A549 (cell line): ENCODE data around the gene SWI5. TPM values are rescaled to one million over a fixed set of nuclear protein-coding genes. Genes with fewer than 3 reads are reported as not detected.

Experiments used
- ATAC-seq, 2 experiments: fragments of 200-7000 bp in 1 of 2; fragments of >200 bp in 1 of 2; cut with Nextera tagmentation in 1 of 2; cut with Tn5 transposase in 1 of 2; 3 replicates each; pipeline versions ENCODE4 v1.8.0 to v1.9.1; 2018 to 2020; ENCODE audit warnings: mild to moderate bottlenecking in 1 of 2, moderate library complexity in 1 of 2
- CTCF ChIA-PET: fragments of 300-600 bp; sonication (Branson Sonifier 250); formaldehyde crosslinking; extraction: SDS; loops from one replicate; lab custom pipeline; 2021; ENCODE audit warnings: antibody characterized with exemption, inconsistent platforms; lab: Yijun Ruan, JAX
- POLR2A ChIA-PET: fragments of 350-600 bp; formaldehyde crosslinking; extraction: SDS; loops from one replicate; lab custom pipeline; 2021; ENCODE audit warnings: antibody characterized with exemption, inconsistent platforms; lab: Yijun Ruan, JAX
- DNase-seq, 2 experiments: peaks; one replicate each; pipeline versions ENCODE4 v3.0.0 to v3.0.0-alpha.2; 2011 to 2016; ENCODE audit warnings: low read depth in 1 of 2, low spot score in 1 of 2
- FAIRE-seq: peaks from 2 replicates; lab custom pipeline; 2011; peaks lifted over from hg19 to GRCh38; lab: Jason Lieb, UNC
- H3K27ac ChIP-seq, 2 experiments: fragments of >200 bp; sonication (Bioruptor Twin); formaldehyde crosslinking; 3 replicates each; pipeline ENCODE4 v1.5.1; 2016 to 2017
- H3K4me1 ChIP-seq: fragments of >200 bp; sonication (Bioruptor Twin); formaldehyde crosslinking; 3 replicates; pipeline ENCODE4 v1.6.1; 2016
- H3K4me2 ChIP-seq: fragments of >200 bp; sonication (Bioruptor Twin); formaldehyde crosslinking; 3 replicates; pipeline ENCODE4 v1.6.1; 2016
- H3K4me3 ChIP-seq: fragments of >200 bp; sonication (Bioruptor Twin); formaldehyde crosslinking; 3 replicates; pipeline ENCODE4 v1.5.1; 2016
- H3K9me3 ChIP-seq: fragments of >200 bp; sonication (Bioruptor Twin); formaldehyde crosslinking; 3 replicates; pipeline ENCODE4 v1.6.1; 2016
- ATOH8 ChIP-seq: fragments of 250-450 bp; sonication (Bioruptor Pico); IDR thresholded peaks from 2 replicates; pipeline ENCODE4 v1.5.0; 2020; ENCODE audit warnings: low read depth, mild to moderate bottlenecking, moderate library complexity
- CBX8 ChIP-seq: fragments of 200-600 bp; sonication (generic); IDR thresholded peaks from 2 replicates; pipeline ENCODE4 v1.6.1; 2016
- CHD4 ChIP-seq: fragments of 200-600 bp; sonication (generic); IDR thresholded peaks from 2 replicates; pipeline ENCODE4 v1.6.1; 2016; ENCODE audit warnings: antibody characterized with exemption, mild to moderate bottlenecking, borderline replicate concordance
- CTCF ChIP-seq: fragments of >200 bp; sonication (Bioruptor Twin); formaldehyde crosslinking; IDR thresholded peaks from 3 replicates; pipeline ENCODE4 v1.5.1; 2016
- EHF ChIP-seq: fragments of 250-450 bp; sonication (Bioruptor Pico); IDR thresholded peaks from 2 replicates; pipeline ENCODE4 v1.5.0; 2020; ENCODE audit warnings: mild to moderate bottlenecking
- EHMT2 ChIP-seq: fragments of 200-600 bp; sonication (generic); IDR thresholded peaks from 2 replicates; pipeline ENCODE4 v1.6.1; 2016; ENCODE audit warnings: antibody characterized with exemption, low read depth, mild to moderate bottlenecking, moderate library complexity
- FOSL2 ChIP-seq, 2 experiments: fragments of 450-650 bp in 1 of 2; fragments of >200 bp in 1 of 2; sonication (Bioruptor Twin) in 1 of 2; formaldehyde crosslinking; IDR thresholded peaks; 2 replicates each; pipeline versions ENCODE4 v1.5.0 to v1.6.1; 2016 to 2020; ENCODE audit warnings: mild to moderate bottlenecking in 1 of 2, moderate library complexity in 1 of 2
- FOXS1 ChIP-seq: fragments of 250-450 bp; sonication (Bioruptor Pico); IDR thresholded peaks from 2 replicates; pipeline ENCODE4 v1.5.0; 2020; ENCODE audit warnings: mild to moderate bottlenecking, moderate library complexity
- GATA3 ChIP-seq: IDR thresholded peaks from 2 replicates; pipeline ENCODE4 v1.6.1; 2012; ENCODE audit warnings: borderline replicate concordance
- HDAC2 ChIP-seq: fragments of 200-600 bp; sonication (generic); IDR thresholded peaks from 2 replicates; pipeline ENCODE4 v1.6.1; 2016
- HMGXB4 ChIP-seq: fragments of 250-450 bp; sonication (Bioruptor Pico); IDR thresholded peaks from 2 replicates; pipeline ENCODE4 v1.5.0; 2021; ENCODE audit warnings: mild to moderate bottlenecking, moderate library complexity, borderline replicate concordance
- HOXB13 ChIP-seq: fragments of 250-450 bp; sonication (Bioruptor Pico); IDR thresholded peaks from 2 replicates; pipeline ENCODE4 v1.5.0; 2020; ENCODE audit warnings: low read depth, mild to moderate bottlenecking, moderate library complexity
- HOXB5 ChIP-seq: fragments of 250-450 bp; sonication (Bioruptor Pico); IDR thresholded peaks from 2 replicates; pipeline ENCODE4 v1.5.0; 2020; ENCODE audit warnings: mild to moderate bottlenecking, moderate library complexity
- JUN ChIP-seq, 2 experiments: fragments of >200 bp; sonication (Bioruptor Twin); formaldehyde crosslinking; IDR thresholded peaks; 2 replicates in 1 of 2; 3 replicates in 1 of 2; pipeline ENCODE4 v1.6.1; 2016 to 2017
- NR3C1 ChIP-seq: fragments of >200 bp; sonication (Bioruptor Twin); formaldehyde crosslinking; IDR thresholded peaks from 3 replicates; pipeline ENCODE4 v1.6.1; 2017
- PBX3 ChIP-seq: IDR thresholded peaks from 2 replicates; pipeline ENCODE4 v1.6.1; 2012
- PHF8 ChIP-seq: fragments of 200-600 bp; sonication (generic); IDR thresholded peaks from 2 replicates; pipeline ENCODE4 v1.6.1; 2016; ENCODE audit warnings: low read depth, mild to moderate bottlenecking, antibody characterized with exemption, moderate library complexity, borderline replicate concordance
- POLR2AphosphoS2 ChIP-seq: conservative IDR thresholded peaks from 2 replicates; pipeline ENCODE4 v1.6.1; 2012; ENCODE audit warnings: low read length, improper control_type of control experiment, inconsistent platforms
- RAD21 ChIP-seq, 2 experiments: fragments of >200 bp in 1 of 2; sonication (Bioruptor Twin) in 1 of 2; formaldehyde crosslinking in 1 of 2; IDR thresholded peaks in 1 of 2; conservative IDR thresholded peaks in 1 of 2; 2 replicates in 1 of 2; 3 replicates in 1 of 2; pipeline ENCODE4 v1.6.1; 2012 to 2018; ENCODE audit warnings: inconsistent platforms in 1 of 2
- RFX5 ChIP-seq: fragments of 450-650 bp; IDR thresholded peaks from 2 replicates; pipeline ENCODE4 v1.7.1; 2014; ENCODE audit warnings: antibody characterized with exemption, mild to moderate bottlenecking, moderate library complexity
- USF2 ChIP-seq: fragments of 450-650 bp; IDR thresholded peaks from 2 replicates; pipeline ENCODE4 v1.6.1; 2014; ENCODE audit warnings: antibody characterized with exemption
- ZC3H11A ChIP-seq: fragments of 450-650 bp; IDR thresholded peaks from 2 replicates; pipeline ENCODE4 v1.6.1; 2014; ENCODE audit warnings: antibody characterized with exemption, mild to moderate bottlenecking
- ZFP36 ChIP-seq: fragments of 450-650 bp; IDR thresholded peaks from 2 replicates; pipeline ENCODE4 v1.6.1; 2014; ENCODE audit warnings: borderline replicate concordance; ENCODE audit not compliant: partially characterized antibody
- WGBS: methylation state at CpG from one replicate; pipeline ENCODE4 v1.1.6; 2017; ENCODE audit errors: missing lambda C conversion rate; 5-methylcytosine and 5-hydroxymethylcytosine counted together
- polyA plus RNA-seq, 4 experiments: library from polyadenylated mRNA; depleted of rRNA in 3 of 4; stranded (reverse); fragments of >200 nt; fragmentation: RNase III in 1 of 4; extraction: RNeasy Plus Mini Kit Qiagen cat#74134 plus additional on column Dnase treatment in 1 of 4; gene quantifications; 2 replicates in 3 of 4; 3 replicates in 1 of 4; pipeline ENCODE4 v1.2.3, GENCODE V29; 2011 to 2017

The SWI5 gene
- polyA plus RNA-seq, 2 of the 4 experiments (the other 2 are of a cell fraction) = 45.3 to 66.8 TPM

GRCh38 chr9:128259156-128259555 lies 16.9 kb upstream of the SWI5 start:
- POLR2A ChIA-PET = no interaction called here
- no peak for DNase-seq
- no peaks in the 10 kb centered on the region for H3K4me1 ChIP-seq
- H3K4me2 ChIP-seq = no peak overlapping the region
- WGBS = 85% methylated on average over 9 of the region's 9 CpGs
- FAIRE-seq = no peak
- H3K27ac ChIP-seq = no peak overlapping the region
- CTCF ChIA-PET = interaction anchor here (1.0 to 2.5 kb wide), 6 partner anchors 9 to 104 kb away, joined by 3 to 12 read pairs (median 4); no protein-coding TSS in a partner anchor
- H3K4me3 ChIP-seq = no peak overlapping the region
- TF ChIP-seq HMGXB4 (CRISPR knock-in tag) = no peak
- TF ChIP-seq HOXB13 = no peak
- TF ChIP-seq NR3C1 = no peak
- no peak for TF ChIP-seq JUN (IDR thresholded peaks at IDR 0.05)
- no peak for TF ChIP-seq ZFP36
- TF ChIP-seq CTCF = no peak
- no peak for TF ChIP-seq ATOH8
- TF ChIP-seq USF2 = no peak
- TF ChIP-seq HDAC2 = no peak
- TF ChIP-seq, all 56 proteins: peak for 0
- no peak for ATAC-seq
- no peaks in the 10 kb centered on the region for H3K9me3 ChIP-seq

- Histone ChIP-seq H3K4me1 (no peaks in the 10 kb centered on the region), H3K4me3 (no peak overlapping the region), H3K4me2 (no peak overlapping the region), H3K9me3 (no peaks in the 10 kb centered on the region), H3K27ac (no peak overlapping the region)
- TF ChIP-seq PBX3 (no peak), FOXS1 (CRISPR knock-in tag) (no peak), NR3C1 (no peak), GATA3 (no peak), RAD21 (conservative IDR thresholded peaks at IDR 0.05 in 1 of 2, IDR thresholded peaks at IDR 0.05 in 1 of 2) (no peak), CBX8 (no peak), CHD4 (no peak), EHF (CRISPR knock-in tag) (no peak)
- ChIA-PET CTCF (interaction anchor here (0.8 to 1.5 kb wide), 6 partner anchors 10 to 102 kb away, joined by 3 to 5 read pairs (median 3); partner anchors contain the start of genes GOLGA2 and SWI5), POLR2A (interaction anchor here (0.8 kb wide), 1 partner anchor 16 kb away, joined by 3 read pairs; the partner anchor contains the start of genes GOLGA2 and SWI5)
- WGBS = 96% methylated on average over 17 of the region's 17 CpGs
- FAIRE-seq (no peak), DNase-seq (no peak), ATAC-seq (no peak)
Observed at GRCh38 chr9:128260340-128260739, 15.7 kb upstream of the SWI5 start.

- no peaks in the 10 kb centered on the region for H3K9me3 ChIP-seq
- H3K4me1 ChIP-seq = no peaks in the 10 kb centered on the region
- DNase-seq (no peak), ATAC-seq (no peak), FAIRE-seq (no peak)
- ChIA-PET POLR2A (no interaction called here), CTCF (interaction anchor here (0.6 to 2.5 kb wide), 5 partner anchors 10 to 147 kb away, joined by 3 to 8 read pairs (median 4); partner anchors contain the start of gene CIZ1)
- 84% methylated on average over 4 of the region's 4 CpGs for WGBS
- no peak overlapping the region for H3K4me2 ChIP-seq
- no peak overlapping the region for H3K27ac ChIP-seq
- H3K4me3 ChIP-seq = no peak overlapping the region
- TF ChIP-seq EHMT2 (no peak), POLR2AphosphoS2 (no peak), HOXB5 (CRISPR knock-in tag) (no peak), FOSL2 (IDR thresholded peaks at IDR 0.05) (no peak), FOSL2 (CRISPR knock-in tag; IDR thresholded peaks at IDR 0.05) (no peak), RFX5 (no peak), ZC3H11A (no peak), USF2 (no peak), CTCF (no peak), PHF8 (no peak)
Observed at GRCh38 chr9:128262687-128263086, 13.4 kb upstream of the SWI5 start.
